Tibial nerve (tissue), 4 donors: ENCODE data around the gene PRR35. TPM values are rescaled to one million over a fixed set of nuclear protein-coding genes. Genes with fewer than 3 reads are reported as not detected.

Experiments used
- DNase-seq, 2 donors: peaks; one replicate each; pipeline ENCODE4 v3.0.0-alpha.2; 2019; ENCODE audit warnings: low spot score in 2 of 2
- H3K27ac ChIP-seq, 4 donors: fragments of 200-600 bp; sonication (generic) in 3 of 4; one replicate each; pipeline ENCODE4 v1.5.1; 2017 to 2019; ENCODE audit warnings: mild to moderate bottlenecking in 1 of 4
- H3K27me3 ChIP-seq, 2 donors: fragments of 200-600 bp; sonication (generic) in 1 of 2; one replicate each; pipeline versions ENCODE4 v1.5.1 to v1.6.0; 2017 to 2019
- H3K36me3 ChIP-seq, 3 donors: fragments of 200-600 bp; sonication (generic); one replicate each; pipeline ENCODE4 v1.5.1; 2018 to 2019
- H3K4me1 ChIP-seq, 4 donors: fragments of 200-600 bp; sonication (generic) in 3 of 4; one replicate each; pipeline ENCODE4 v1.5.1; 2017 to 2019
- H3K4me3 ChIP-seq, 4 donors: fragments of 200-600 bp; sonication (generic) in 3 of 4; one replicate each; pipeline ENCODE4 v1.5.1; 2017 to 2019; ENCODE audit warnings: mild to moderate bottlenecking in 1 of 4, moderate library complexity in 1 of 4
- H3K9me3 ChIP-seq, 4 donors: fragments of 200-600 bp; sonication (generic) in 3 of 4; one replicate each; pipeline ENCODE4 v1.5.1; 2017 to 2019
- CTCF ChIP-seq, 5 experiments: fragments of 200-600 bp in 3 of 5; fragments of 450-650 bp in 2 of 5; sonication (generic) in 3 of 5; IDR thresholded peaks; one replicate each; pipeline ENCODE4 v1.5.1; 2016 to 2019; ENCODE audit warnings: antibody characterized with exemption in 5 of 5, mild to moderate bottlenecking in 3 of 5, moderate library complexity in 2 of 5
- EP300 ChIP-seq, 2 donors: sonication (generic); formaldehyde crosslinking; IDR thresholded peaks; one replicate each; pipeline ENCODE4 v1.6.1; 2017; ENCODE audit warnings: antibody characterized with exemption in 2 of 2, mild to moderate bottlenecking in 1 of 2
- POLR2A ChIP-seq, 2 donors: fragments of 450-650 bp; IDR thresholded peaks; one replicate each; pipeline ENCODE4 v1.6.1; 2017; ENCODE audit warnings: antibody characterized with exemption in 2 of 2, mild to moderate bottlenecking in 2 of 2, moderate library complexity in 2 of 2
- WGBS, 2 donors: methylation state at CpG; one replicate each; pipeline ENCODE4 v1.1.5; 2018; 5-methylcytosine and 5-hydroxymethylcytosine counted together
- total RNA-seq, 4 donors: library from RNA; depleted of rRNA; stranded (reverse); fragments of >200 nt; gene quantifications; one replicate each; pipeline ENCODE4 v1.1.0, GENCODE V29; 2016

PRR35 gene
- total RNA-seq, 4 donors from 2014 or later, result not detected

GRCh38 chr16:567373-568256 is 7.4 kb downstream of the PRR35 start:
- WGBS, 2 donors, result 84 to 92% methylated on average over 11 to 28 of the region's 35 CpGs
- peak overlapping the region in 3 of 4 donors; percentile 59 to 66 (median 60) for H3K27ac ChIP-seq
- H3K4me3 ChIP-seq, result peak overlapping the region in 1 of 4 donors; percentile 44
- H3K9me3 ChIP-seq, result no peaks in the 10 kb centered on the region
- peaks cover 0 to 4% (median 0%) of the 10 kb centered on the region in 3 donors for H3K36me3 ChIP-seq
- H3K27me3 ChIP-seq, result peaks cover 0 to 13% of the 10 kb centered on the region in 2 donors
- no peak for DNase-seq
- H3K4me1 ChIP-seq, result peaks cover 0 to 62% (median 28%) of the 10 kb centered on the region in 4 donors
- TF ChIP-seq CTCF (IDR thresholded peaks at IDR 0.05), result no peak
- TF ChIP-seq EP300 (IDR thresholded peaks at IDR 0.05), result no peak
- TF ChIP-seq POLR2A (IDR thresholded peaks at IDR 0.05), result no peak

- Histone ChIP-seq H3K9me3 (no peaks in the 10 kb centered on the region), H3K4me1 (peaks cover 0 to 68% (median 28%) of the 10 kb centered on the region in 4 donors), H3K27me3 (peaks cover 0 to 4% of the 10 kb centered on the region in 2 donors), H3K36me3 (peaks cover 0 to 14% (median 0%) of the 10 kb centered on the region in 3 donors), H3K27ac (peak overlapping the region in 3 of 4 donors; percentile 82 to 88 (median 84)), H3K4me3 (peak overlapping the region in 3 of 4 donors; percentile 38 to 90 (median 52))
- TF ChIP-seq CTCF (IDR thresholded peaks at IDR 0.05) (no peak), EP300 (IDR thresholded peaks at IDR 0.05) (no peak), POLR2A (IDR thresholded peaks at IDR 0.05) (no peak)
- 60 to 72% methylated on average over 3 to 8 of the region's 11 CpGs for WGBS, 2 donors
- no peak for DNase-seq
Observed at GRCh38 chr16:568401-569258, 8.4 kb downstream of the PRR35 start.

- WGBS, 2 donors, result 6% methylated on average over 13 to 14 of the region's 87 CpGs
- Histone ChIP-seq H3K4me3 (peak within 1 kb of the TSS; percentile 52 to 90 (median 70)), H3K27ac (peak within 1 kb of the TSS; percentile 35 to 88 (median 83)), H3K36me3 (peaks cover 0 to 24% (median 0%) of the 10 kb centered on the region in 3 donors), H3K9me3 (no peaks in the 10 kb centered on the region), H3K4me1 (peaks cover 0 to 68% (median 28%) of the 10 kb centered on the region in 4 donors), H3K27me3 (no peaks in the 10 kb centered on the region)
- peak in 1 of 2 donors; percentile 46 for DNase-seq
- no peak for TF ChIP-seq EP300 (IDR thresholded peaks at IDR 0.05)
- TF ChIP-seq POLR2A (IDR thresholded peaks at IDR 0.05), result no peak
Observed at GRCh38 chr16:569445-570254, 9.5 kb downstream of the PRR35 start, which contains the start of gene PIGQ. Gene PIGQ, plus strand, starts transcription at chr16:569968. Its CDS starts 4,107 bp downstream, at chr16:574075.

GRCh38 chr16:572865-573650 is 12.9 kb downstream of the PRR35 start:
- no peak for TF ChIP-seq EP300 (IDR thresholded peaks at IDR 0.05)
- no peak for TF ChIP-seq POLR2A (IDR thresholded peaks at IDR 0.05)
- TF ChIP-seq CTCF (IDR thresholded peaks at IDR 0.05), result no peak
- WGBS, 2 donors, result 57 to 70% methylated on average over 17 to 24 of the region's 27 CpGs

More at GRCh38 chr16:572865-573650, 12.9 kb downstream of the PRR35 start:
- H3K9me3 ChIP-seq, result no peaks in the 10 kb centered on the region
- no peak for DNase-seq
- no peak overlapping the region for H3K27ac ChIP-seq
- peaks cover 0 to 52% (median 0%) of the 10 kb centered on the region in 3 donors for H3K36me3 ChIP-seq
- H3K4me3 ChIP-seq, result no peak overlapping the region
- H3K27me3 ChIP-seq, result no peaks in the 10 kb centered on the region
- H3K4me1 ChIP-seq, result peaks cover 0 to 35% (median 10%) of the 10 kb centered on the region in 4 donors
